HG03457 (cell line): Measurements from ENCODE around the gene UBTD2.
"Not testable (repeated sequence)": the region's sequence is repeated elsewhere in the genome, so short reads cannot be mapped to it uniquely, and the experiment has no call there.

Source experiments
- ATAC-seq: cut with Tn5 transposase; IDR thresholded peaks from one replicate; pipeline ENCODE4 v1.9.1; 2021; ENCODE audit warnings: moderate number of reproducible peaks; ENCODE audit not compliant: unreplicated experiment

The UBTD2 gene

DNA sequence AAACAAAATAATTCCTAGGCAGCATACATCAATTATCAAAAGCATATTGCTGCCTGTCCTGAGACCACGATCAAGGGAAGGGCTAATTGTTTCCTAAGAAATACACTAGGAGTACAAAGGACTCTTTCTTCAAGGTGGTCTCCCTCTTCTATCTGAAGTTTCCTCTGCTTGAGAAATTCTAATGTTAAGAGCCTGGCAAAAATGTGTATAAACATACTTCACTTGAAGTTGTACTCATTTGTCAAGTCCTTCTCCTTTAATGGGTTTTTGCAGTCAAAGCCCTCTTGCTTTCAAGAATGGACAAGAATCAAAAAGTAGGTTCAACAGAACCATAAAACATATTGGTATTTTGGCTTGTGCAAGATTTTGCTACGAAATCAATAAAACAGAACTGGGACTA lies 31.1 kb downstream of the UBTD2 start:
- no peak for ATAC-seq

GRCh38 chr5:172251419-172251818 lies 32.1 kb downstream of the UBTD2 start:
- no peak for ATAC-seq

DNA sequence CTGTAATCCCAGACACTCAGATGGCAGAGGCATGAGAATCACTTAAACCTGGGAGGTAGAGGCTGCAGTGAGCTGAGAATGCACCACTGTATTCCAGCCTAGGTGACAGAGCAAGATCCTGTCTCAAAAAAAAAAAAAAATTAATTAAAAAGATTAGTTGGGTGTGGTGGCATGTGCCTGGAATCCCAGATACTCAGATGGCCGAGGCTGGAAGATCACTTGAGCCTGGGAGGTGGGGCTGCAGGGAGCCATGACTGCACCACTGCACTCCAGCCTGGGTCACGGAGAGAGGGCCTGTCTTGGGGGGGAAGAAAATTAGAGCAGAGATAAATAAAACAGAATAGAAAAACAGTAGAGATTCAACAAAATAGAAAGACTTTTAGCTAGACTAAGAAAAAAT lies 34.9 kb downstream of the UBTD2 start:
- no peak for ATAC-seq

GRCh38 chr5:172245703-172246125 lies 37.9 kb downstream of the UBTD2 start:
- no peak for ATAC-seq

DNA sequence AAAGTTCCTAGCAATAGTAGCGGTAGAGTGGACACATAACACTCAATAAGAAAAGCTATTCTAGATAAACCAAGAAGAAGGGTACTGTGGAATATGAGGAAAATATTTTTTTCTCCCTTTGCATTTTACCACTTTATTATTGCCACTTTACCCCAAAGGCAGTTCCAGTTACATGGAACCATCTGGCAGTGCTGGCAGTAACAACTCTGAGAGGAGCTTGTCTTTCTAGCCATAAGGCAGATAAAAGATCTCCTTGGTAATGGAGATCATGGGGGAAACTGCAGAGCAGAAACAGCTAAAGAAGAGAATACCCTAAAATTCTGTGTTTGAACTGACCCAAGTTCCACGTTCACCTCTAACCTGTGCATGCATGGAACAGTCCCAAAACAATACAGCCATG lies 38.5 kb downstream of the UBTD2 start:
- ATAC-seq, result no peak

DNA sequence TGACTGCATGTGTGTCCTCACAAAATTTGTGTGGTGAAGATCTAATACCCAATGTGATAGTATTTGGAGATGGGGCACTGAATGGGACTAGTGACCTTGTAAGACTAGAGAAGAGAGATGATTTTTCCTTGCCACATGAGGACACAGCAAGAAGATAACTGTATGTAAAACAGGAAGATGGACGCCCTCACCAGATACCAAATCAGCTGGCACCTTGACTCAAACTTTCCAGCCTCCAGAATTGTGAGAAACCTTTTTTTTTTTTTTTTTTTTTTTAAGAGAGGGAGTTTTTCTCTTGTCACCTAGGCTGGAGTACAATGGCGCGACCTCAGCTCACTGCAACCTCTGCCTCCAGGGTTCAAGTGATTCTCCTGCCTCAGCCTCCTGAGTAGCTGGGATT lies 40.3 kb downstream of the UBTD2 start:
- ATAC-seq, result no peak

DNA sequence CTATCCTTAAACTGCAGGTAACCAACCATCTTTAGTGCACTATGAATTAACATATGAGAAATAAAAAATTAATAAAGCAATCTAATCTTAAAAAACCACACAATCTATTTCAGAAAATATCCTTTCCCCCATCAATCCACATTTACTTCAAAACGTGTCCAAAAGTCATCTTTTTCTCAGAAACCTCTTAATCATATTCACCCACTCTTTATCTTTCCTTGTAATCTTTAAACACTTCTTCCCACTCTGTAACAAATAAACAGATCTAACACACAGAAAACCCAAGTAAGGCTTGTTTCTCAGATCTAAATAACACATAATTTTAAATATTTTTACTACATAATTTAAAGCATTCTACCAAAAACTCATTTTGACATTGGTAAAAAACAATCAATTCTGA lies 45.2 kb downstream of the UBTD2 start:
- ATAC-seq, result no peak

GRCh38 chr5:172235827-172236736 lies 47.5 kb downstream of the UBTD2 start:
- no peak for ATAC-seq

- ATAC-seq, result peak; percentile 51
Observed at GRCh38 chr5:172235132-172235780, 48.3 kb downstream of the UBTD2 start.

DNA sequence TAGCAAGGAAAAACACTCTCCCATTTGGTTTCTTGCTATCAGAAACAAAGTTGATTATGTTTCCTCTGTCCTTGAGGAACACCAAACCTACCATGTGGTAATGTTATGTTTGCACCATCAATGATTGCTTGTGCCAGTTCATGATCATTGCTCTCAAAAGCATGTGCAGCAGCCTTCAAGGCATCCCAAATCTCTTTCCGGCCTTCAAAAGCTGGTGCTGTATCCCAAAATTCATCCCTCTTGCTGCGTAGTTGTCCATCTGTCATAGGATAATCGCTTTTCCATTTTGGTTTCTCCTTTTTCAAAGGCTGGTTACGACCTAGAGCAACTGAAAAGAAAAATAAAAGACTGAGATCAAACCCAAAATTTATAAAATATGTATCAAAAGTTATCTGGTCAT lies 49.5 kb downstream of the UBTD2 start:
- ATAC-seq, result no peak

DNA sequence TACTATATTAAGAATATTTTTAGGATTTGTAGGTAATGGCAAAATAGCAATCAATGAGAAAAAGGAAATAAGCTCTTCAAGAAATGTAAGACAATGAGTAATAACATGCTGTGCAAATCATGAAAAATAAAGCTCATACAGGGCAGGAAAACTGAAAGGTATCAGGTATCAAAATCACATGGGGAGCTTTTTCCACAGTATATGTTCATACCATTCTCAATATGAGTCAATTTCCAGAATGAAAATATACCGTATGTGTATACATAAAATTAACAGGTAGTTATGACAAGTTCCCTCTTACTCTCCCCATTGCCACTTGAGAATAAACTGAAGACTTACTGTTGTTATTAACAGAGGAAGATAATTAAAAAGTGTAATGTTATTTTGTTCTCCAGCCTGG lies 53.7 kb downstream of the UBTD2 start:
- ATAC-seq, result no peak

GRCh38 chr5:172224996-172225395 lies 58.6 kb downstream of the UBTD2 start:
- no peak for ATAC-seq

DNA sequence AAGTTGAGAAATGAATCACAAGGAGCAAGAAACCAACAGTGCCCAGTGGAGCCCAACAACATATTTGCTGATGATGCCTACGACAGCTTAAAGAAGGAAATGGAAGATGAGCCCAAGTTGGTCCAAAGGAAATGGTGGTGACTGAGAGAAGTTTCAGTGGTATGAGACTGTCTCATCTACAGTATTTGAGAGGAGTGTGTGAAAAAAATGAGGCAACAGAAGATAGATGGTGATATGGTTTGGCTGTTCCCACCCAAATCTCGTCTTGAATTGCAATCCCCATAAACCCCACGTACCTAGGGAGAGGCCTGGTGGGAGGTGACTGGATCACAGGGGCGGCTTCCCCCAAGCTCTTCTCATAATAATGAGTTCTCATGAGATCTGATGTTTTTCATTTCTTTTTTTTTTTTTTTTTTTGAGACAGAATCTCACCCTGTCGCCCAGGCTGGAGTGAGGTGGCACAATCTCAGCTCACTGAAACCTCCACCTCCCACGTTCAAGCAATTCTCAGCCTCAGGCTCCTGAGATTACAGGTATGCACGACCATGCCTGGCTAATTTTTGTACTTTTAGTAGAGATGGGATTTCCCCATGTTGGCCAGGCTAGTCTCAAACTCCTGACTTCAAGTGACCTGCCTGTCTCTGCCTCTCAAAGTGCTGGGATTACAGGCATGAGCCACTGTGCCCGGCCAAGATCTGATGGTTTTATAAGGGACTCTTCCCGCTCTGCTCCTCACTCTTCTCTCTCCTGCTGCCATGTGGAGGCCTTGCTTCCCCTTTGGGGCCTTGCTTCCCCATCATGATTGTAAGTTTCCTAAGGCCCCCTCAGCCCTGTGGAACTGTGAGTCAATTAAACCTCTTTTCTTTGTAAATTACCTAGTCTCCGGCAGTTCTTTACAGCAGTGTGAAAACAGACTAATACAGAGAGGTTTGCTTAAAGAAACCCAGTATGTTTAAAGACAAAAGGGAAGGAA lies 59.4 kb downstream of the UBTD2 start:
- peak; percentile 66 for ATAC-seq

DNA sequence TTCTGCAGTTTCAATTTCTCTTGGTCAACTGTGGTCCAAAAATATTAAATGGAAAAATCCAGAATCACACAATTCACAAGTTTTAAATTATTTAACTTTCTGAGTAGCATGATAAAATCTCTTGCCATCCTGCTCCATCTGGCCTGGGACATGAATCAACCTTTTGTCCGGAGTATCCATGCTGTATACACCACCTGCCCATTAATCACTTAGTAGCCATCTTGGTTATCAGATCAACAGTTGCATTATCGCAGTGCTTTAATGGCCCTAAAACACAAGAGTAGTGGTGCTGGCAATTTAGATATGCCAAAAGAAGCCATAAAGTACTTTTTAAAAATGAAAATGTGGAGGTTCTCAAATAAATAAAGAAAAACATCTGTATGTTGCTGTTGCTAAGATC lies 64.3 kb downstream of the UBTD2 start:
- ATAC-seq, result no peak

- ATAC-seq, result no peak
Observed at GRCh38 chr5:172216345-172216744, 67.2 kb downstream of the UBTD2 start.

DNA sequence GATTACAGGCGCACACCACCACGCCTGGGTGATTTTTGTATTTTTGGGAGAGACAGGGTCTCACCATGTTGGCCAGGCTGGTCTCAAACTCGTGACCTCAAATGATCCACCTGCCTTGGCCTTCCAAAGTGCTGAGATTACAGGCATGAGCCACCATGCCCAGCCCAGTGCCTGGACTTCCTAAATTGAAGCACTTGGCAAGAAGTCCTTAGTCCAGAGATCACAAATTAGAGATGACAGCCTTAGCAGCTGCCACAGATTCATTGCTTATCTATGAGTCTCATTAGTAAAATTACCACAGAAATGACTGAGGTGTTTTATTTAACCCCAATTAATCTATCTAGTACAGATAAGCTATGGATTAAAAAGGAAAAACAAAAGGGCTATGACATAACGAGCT lies 70.4 kb downstream of the UBTD2 start:
- no peak for ATAC-seq

DNA sequence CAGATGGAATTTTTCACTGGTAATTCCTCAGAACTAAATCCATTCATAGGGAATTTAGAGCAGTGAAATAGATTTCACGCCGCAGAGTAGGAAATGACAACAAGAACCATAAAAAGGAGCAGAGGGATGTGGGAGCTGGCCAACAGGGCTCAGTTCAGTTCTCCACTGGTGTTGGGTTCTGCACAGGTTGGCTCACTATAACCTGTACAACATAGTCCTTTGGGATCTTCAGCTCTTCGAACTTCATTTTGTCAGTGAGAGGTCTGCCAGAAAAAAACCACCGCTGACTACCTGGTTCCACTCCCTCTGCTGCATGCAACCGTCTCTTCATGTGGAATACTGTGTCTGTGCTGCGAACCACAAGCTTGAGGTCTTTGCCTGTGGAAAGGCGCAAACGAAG lies 71.9 kb downstream of the UBTD2 start:
- ATAC-seq, result no peak

- ATAC-seq, result no peak
Observed at GRCh38 chr5:172209714-172210113, 73.8 kb downstream of the UBTD2 start.

DNA sequence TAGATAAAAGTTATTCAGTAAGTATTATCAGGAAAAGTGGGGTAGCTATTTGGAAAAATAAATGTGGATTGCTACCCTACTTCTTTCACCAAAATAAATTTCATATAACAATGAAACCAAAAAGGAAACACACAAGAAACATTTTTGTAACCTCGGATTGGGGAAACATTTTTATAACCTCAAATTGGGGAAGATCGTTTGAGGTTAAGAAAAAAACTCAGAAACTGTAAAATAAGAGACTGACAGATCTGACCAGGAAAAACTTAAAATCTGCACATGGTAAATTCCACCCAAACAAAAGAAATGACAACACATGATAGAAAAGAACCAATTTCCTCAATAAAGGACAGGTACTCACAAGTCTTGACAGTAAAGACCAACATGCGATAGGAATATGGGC lies 76.1 kb downstream of the UBTD2 start:
- ATAC-seq, result no peak

DNA sequence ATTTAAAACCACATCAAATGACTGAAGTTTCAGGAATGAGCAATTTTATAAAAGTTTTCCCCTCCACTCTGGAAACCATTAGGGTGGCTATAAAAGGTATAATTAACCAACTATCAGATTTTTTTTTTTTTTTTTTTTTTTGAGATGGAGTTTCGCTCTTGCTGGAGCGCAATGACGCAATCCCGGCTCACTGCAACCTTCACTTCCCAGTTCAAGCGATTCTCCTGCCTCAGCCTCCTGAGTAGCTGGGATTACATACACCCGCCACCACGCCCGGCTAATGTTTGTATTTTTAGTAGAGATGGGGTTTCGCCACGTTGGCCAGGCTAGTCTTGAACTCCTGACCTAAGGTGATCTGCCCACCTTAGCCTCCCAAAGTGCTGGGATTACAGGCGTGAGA lies 77.6 kb downstream of the UBTD2 start:
- not testable (repeated sequence) for ATAC-seq

- ATAC-seq, result no peak
Observed at GRCh38 chr5:172200476-172200875, 83.1 kb downstream of the UBTD2 start.
